Ishikawa (cell line): ENCODE measurements around the gene HEBP1.

Source experiments
- CEBPB ChIP-seq: IDR thresholded peaks from 2 replicates; pipeline ENCODE4 v1.6.1; 2012
- EGR1 ChIP-seq: IDR thresholded peaks from 2 replicates; pipeline ENCODE4 v1.6.1; 2012
- FOXM1 ChIP-seq: IDR thresholded peaks from 2 replicates; pipeline ENCODE4 v1.6.1; 2012; ENCODE audit warnings: low read depth, borderline replicate concordance
- MAX ChIP-seq: IDR thresholded peaks from 2 replicates; pipeline ENCODE4 v1.6.1; 2012
- RAD21 ChIP-seq: IDR thresholded peaks from 2 replicates; pipeline ENCODE4 v1.6.1; 2012; ENCODE audit warnings: low read depth
- TAF1 ChIP-seq: IDR thresholded peaks from 2 replicates; pipeline ENCODE4 v1.6.1; 2012; ENCODE audit warnings: low read depth, mild to moderate bottlenecking
- TCF12 ChIP-seq: IDR thresholded peaks from 2 replicates; pipeline ENCODE4 v1.6.1; 2012; ENCODE audit warnings: low read depth

GRCh38 chr12:12925388-12925787 is 74.7 kb downstream of the HEBP1 start:
- no peak for TF ChIP-seq RAD21
- TF ChIP-seq TAF1 = no peak
- no peak for TF ChIP-seq EGR1
- no peak for TF ChIP-seq CEBPB
- no peak for TF ChIP-seq TCF12
- no peak for TF ChIP-seq FOXM1
- TF ChIP-seq MAX = no peak
